PC-3 (cell line): ENCODE results near the gene EHBP1. TPM values are rescaled to one million over a fixed set of nuclear protein-coding genes. Genes with fewer than 3 reads are reported as not detected.

ENCODE experiments used
- ATAC-seq: fragments of 200-7000 bp; cut with Tn5 transposase; 2 replicates; pipeline ENCODE4 v1.9.1; 2020; ENCODE audit warnings: mild to moderate bottlenecking, moderate library complexity
- BruUV-seq: library from RNA; stranded (reverse); fragments of 400-500 nt; replicated peaks from 2 replicates; lab custom pipeline; 2021; lab: Mats Ljungman, UMichigan
- CTCF ChIA-PET: fragments of 300-600 bp; sonication (Branson Sonifier 250); formaldehyde crosslinking; loops from one replicate; lab custom pipeline; 2022; ENCODE audit warnings: antibody characterized with exemption; lab: Charles Lee
- POLR2A ChIA-PET: fragments of 300-600 bp; sonication (Branson Sonifier 250); formaldehyde crosslinking; loops from one replicate; lab custom pipeline; 2022; ENCODE audit warnings: antibody characterized with exemption; ENCODE audit not compliant: unreplicated experiment; lab: Charles Lee
- DNase-seq: peaks from one replicate; pipeline ENCODE4 v3.0.0-alpha.2; 2015
- H2AFZ ChIP-seq: fragments of 300-600 bp; sonication (generic); 2 replicates; pipeline ENCODE4 v1.6.0; 2016; ENCODE audit warnings: antibody characterized with exemption, low read length
- H3F3A ChIP-seq: fragments of 300-600 bp; sonication (generic); one replicate; pipeline ENCODE4 v1.6.0; 2017; ENCODE audit warnings: antibody characterized with exemption, low read length, control low read depth, mild to moderate bottlenecking; ENCODE audit not compliant: unreplicated experiment
- H3K27ac ChIP-seq: fragments of 300-600 bp; sonication (generic); 2 replicates; pipeline ENCODE4 v1.5.1; 2016; ENCODE audit warnings: mild to moderate bottlenecking, low read length
- H3K27me3 ChIP-seq: fragments of 300-600 bp; sonication (generic); 2 replicates; pipeline ENCODE4 v1.6.1; 2016; ENCODE audit warnings: low read length, mixed read lengths
- H3K36me3 ChIP-seq: fragments of 300-600 bp; sonication (generic); 2 replicates; pipeline ENCODE4 v1.6.1; 2016; ENCODE audit warnings: low read depth, mixed run types, low read length, mixed read lengths
- H3K4me1 ChIP-seq: fragments of 300-600 bp; sonication (generic); 2 replicates; pipeline ENCODE4 v1.5.1; 2016; ENCODE audit warnings: low read length; ENCODE audit not compliant: insufficient read depth
- H3K4me2 ChIP-seq: fragments of 300-600 bp; sonication (generic); 2 replicates; pipeline ENCODE4 v1.6.0; 2016; ENCODE audit warnings: low read length
- H3K4me3 ChIP-seq: fragments of 300-600 bp; sonication (generic); 2 replicates; pipeline ENCODE4 v1.5.1; 2016; ENCODE audit warnings: mild to moderate bottlenecking, low read length, mixed read lengths
- H3K79me2 ChIP-seq: fragments of 300-600 bp; sonication (generic); 2 replicates; pipeline ENCODE4 v1.6.1; 2017; ENCODE audit warnings: low read length, mixed read lengths
- H3K9ac ChIP-seq: fragments of 300-600 bp; sonication (generic); 2 replicates; pipeline ENCODE4 v1.6.0; 2016; ENCODE audit warnings: mild to moderate bottlenecking, low read length
- H3K9me2 ChIP-seq: fragments of 300-600 bp; sonication (generic); replicated peaks from 2 replicates; pipeline ENCODE4 v1.6.1; 2016; ENCODE audit warnings: mixed run types, low read length, mixed read lengths
- H3K9me3 ChIP-seq: fragments of 300-600 bp; sonication (generic); 2 replicates; pipeline ENCODE4 v1.6.1; 2016; ENCODE audit warnings: low read length, mixed read lengths
- H4K20me1 ChIP-seq: fragments of 300-600 bp; sonication (generic); 2 replicates; pipeline ENCODE4 v1.6.1; 2016; ENCODE audit warnings: low read length, mixed read lengths
- CTCF ChIP-seq: fragments of 300-600 bp; sonication (generic); conservative IDR thresholded peaks from 2 replicates; pipeline ENCODE4 v1.5.1; 2017; ENCODE audit warnings: antibody characterized with exemption, low read depth, mild to moderate bottlenecking, low read length
- EZH2 ChIP-seq: fragments of 300-600 bp; sonication (generic); IDR thresholded peaks from one replicate; pipeline ENCODE4 v1.6.1; 2017; ENCODE audit warnings: antibody characterized with exemption, mild to moderate bottlenecking, low read length; ENCODE audit not compliant: unreplicated experiment
- EZH2phosphoT487 ChIP-seq: fragments of 300-600 bp; sonication (generic); IDR thresholded peaks from 2 replicates; pipeline ENCODE4 v1.6.1; 2018; ENCODE audit warnings: mild to moderate bottlenecking, antibody characterized with exemption, low read length, borderline replicate concordance
- intact Hi-C: fragments of 100-400 bp; cut with micrococcal nuclease; formaldehyde crosslinking; loops from 2 replicates; pipeline ENCODE4 v1.9.0; 2023
- total RNA-seq: library from RNA; depleted of rRNA; stranded (reverse); fragments of >200 nt; gene quantifications from 2 replicates; pipeline ENCODE4 v1.2.3, GENCODE V29; 2014

The EHBP1 gene
- total RNA-seq, 1 experiment from 2014 or later: 25.7 TPM

GRCh38 chr2:62920070-62920469 is 214.6 kb downstream of the EHBP1 start:
- H3K79me2 ChIP-seq: no peaks in the 10 kb centered on the region
- TF ChIP-seq EZH2phosphoT487 (no peak), EZH2 (no peak), CTCF (no peak)
- H3K27me3 ChIP-seq: no peaks in the 10 kb centered on the region
- no peak overlapping the region for H3K4me2 ChIP-seq
- H3K4me1 ChIP-seq: no peaks in the 10 kb centered on the region
- POLR2A ChIA-PET: interaction anchor here (0.6 kb wide), 1 partner anchor 671 kb away, joined by 6 read pairs; no protein-coding TSS in a partner anchor
- H3K9me3 ChIP-seq: no peaks in the 10 kb centered on the region
- intact Hi-C loops: no loop called here
- no peaks in the 10 kb centered on the region for H3K9me2 ChIP-seq
- 0 out of 2 replicates have a peak, but pooled peaks cover 9% of the 10 kb centered on the region for H3K36me3 ChIP-seq
- H3K9ac ChIP-seq: no peak overlapping the region
- no peaks in the 10 kb centered on the region for H3F3A ChIP-seq
- ATAC-seq (no peak), DNase-seq (no peak)
- CTCF ChIA-PET: no interaction called here
- H4K20me1 ChIP-seq: no peaks in the 10 kb centered on the region
- no peak overlapping the region for H3K4me3 ChIP-seq
- H3K27ac ChIP-seq: no peak overlapping the region
- no peak overlapping the region for H2AFZ ChIP-seq
- no TSS peak for BruUV-seq

GRCh38 chr2:62923242-62923641 is 217.7 kb downstream of the EHBP1 start:
- Histone ChIP-seq H3K79me2 (no peaks in the 10 kb centered on the region), H3K27ac (no peak overlapping the region), H3K9ac (no peak overlapping the region), H3K4me3 (no peak overlapping the region), H3K36me3 (0 out of 2 replicates have a peak, but pooled peaks cover 9% of the 10 kb centered on the region), H3K9me2 (no peaks in the 10 kb centered on the region), H3K4me2 (no peak overlapping the region), H3K9me3 (no peaks in the 10 kb centered on the region), H4K20me1 (no peaks in the 10 kb centered on the region), H3F3A (no peaks in the 10 kb centered on the region), H3K27me3 (no peaks in the 10 kb centered on the region), H2AFZ (no peak overlapping the region), H3K4me1 (no peaks in the 10 kb centered on the region)
- BruUV-seq: no TSS peak
- POLR2A ChIA-PET: no interaction called here
- CTCF ChIA-PET: no interaction called here
- DNase-seq (no peak), ATAC-seq (no peak)
- TF ChIP-seq EZH2 (no peak), CTCF (no peak), EZH2phosphoT487 (no peak)
- intact Hi-C loops: no loop called here

GRCh38 chr2:62923881-62924280 is 218.4 kb downstream of the EHBP1 start:
- Histone ChIP-seq H4K20me1 (no peaks in the 10 kb centered on the region), H3K9me3 (no peaks in the 10 kb centered on the region), H3K4me1 (no peaks in the 10 kb centered on the region), H3K4me3 (no peak overlapping the region), H3K79me2 (no peaks in the 10 kb centered on the region), H3K27me3 (no peaks in the 10 kb centered on the region), H3F3A (no peaks in the 10 kb centered on the region), H3K27ac (no peak overlapping the region), H3K4me2 (no peak overlapping the region), H3K9ac (no peak overlapping the region), H2AFZ (no peak overlapping the region), H3K36me3 (0 out of 2 replicates have a peak, but pooled peaks cover 9% of the 10 kb centered on the region), H3K9me2 (no peaks in the 10 kb centered on the region)
- intact Hi-C loops: no loop called here
- no TSS peak for BruUV-seq
- no peak for DNase-seq
- ATAC-seq: no peak
- CTCF ChIA-PET: no interaction called here
- TF ChIP-seq EZH2 (no peak), CTCF (no peak), EZH2phosphoT487 (no peak)
- POLR2A ChIA-PET: no interaction called here
